Mononuclear cell (primary cell): Measurements from ENCODE around the gene CHRDL1. TPM values are rescaled to one million over a fixed set of nuclear protein-coding genes. Genes with fewer than 3 reads are reported as not detected.
"Not testable (repeated sequence)": the region's sequence is repeated elsewhere in the genome, so short reads cannot be mapped to it uniquely, and the experiment has no call there.

ENCODE experiments used
- H3K27me3 ChIP-seq: 2 replicates; pipeline ENCODE4 v1.6.0; 2011; ENCODE audit warnings: low read length, control low read depth; ENCODE audit not compliant: insufficient read depth
- H3K4me1 ChIP-seq: 2 replicates; pipeline ENCODE4 v1.5.1; 2011; ENCODE audit warnings: mild to moderate bottlenecking, low read length, control low read depth; ENCODE audit not compliant: insufficient read depth
- H3K4me3 ChIP-seq: 2 replicates; pipeline ENCODE4 v1.5.1; 2011; ENCODE audit warnings: mild to moderate bottlenecking, low read length, moderate library complexity
- H3K9me3 ChIP-seq: 2 replicates; pipeline ENCODE4 v1.5.1; 2011; ENCODE audit warnings: low read depth, mild to moderate bottlenecking, control low read depth, low read length
- total RNA-seq: library from RNA; depleted of rRNA; stranded (reverse); fragments of >200 nt; gene quantifications from one replicate; pipeline ENCODE4 v1.2.3, GENCODE V29; 2012

Gene CHRDL1, protein sequence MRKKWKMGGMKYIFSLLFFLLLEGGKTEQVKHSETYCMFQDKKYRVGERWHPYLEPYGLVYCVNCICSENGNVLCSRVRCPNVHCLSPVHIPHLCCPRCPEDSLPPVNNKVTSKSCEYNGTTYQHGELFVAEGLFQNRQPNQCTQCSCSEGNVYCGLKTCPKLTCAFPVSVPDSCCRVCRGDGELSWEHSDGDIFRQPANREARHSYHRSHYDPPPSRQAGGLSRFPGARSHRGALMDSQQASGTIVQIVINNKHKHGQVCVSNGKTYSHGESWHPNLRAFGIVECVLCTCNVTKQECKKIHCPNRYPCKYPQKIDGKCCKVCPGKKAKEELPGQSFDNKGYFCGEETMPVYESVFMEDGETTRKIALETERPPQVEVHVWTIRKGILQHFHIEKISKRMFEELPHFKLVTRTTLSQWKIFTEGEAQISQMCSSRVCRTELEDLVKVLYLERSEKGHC
- total RNA-seq, result 0.10 TPM

GRCh38 chrX:110795645-110796406 is at the start of gene CHRDL1:
TSS of gene CHRDL1 (minus strand) at chrX:110795817. CDS start at chrX:110792181, 3,636 bp downstream.
- no peak within 1 kb of the TSS for H3K4me3 ChIP-seq

GRCh38 chrX:110836982-110837381 is 41.4 kb upstream of the CHRDL1 start:
- H3K9me3 ChIP-seq, result no peaks in the 10 kb centered on the region
- H3K4me3 ChIP-seq, result no peak overlapping the region
- H3K4me1 ChIP-seq, result no peaks in the 10 kb centered on the region
- no peaks in the 10 kb centered on the region for H3K27me3 ChIP-seq

More at GRCh38 chrX:110795645-110796406, at the start of gene CHRDL1:
- H3K9me3 ChIP-seq, result no peaks in the 10 kb centered on the region
- H3K4me1 ChIP-seq, result no peaks in the 10 kb centered on the region
- peaks cover 5% of the 10 kb centered on the region for H3K27me3 ChIP-seq

DNA sequence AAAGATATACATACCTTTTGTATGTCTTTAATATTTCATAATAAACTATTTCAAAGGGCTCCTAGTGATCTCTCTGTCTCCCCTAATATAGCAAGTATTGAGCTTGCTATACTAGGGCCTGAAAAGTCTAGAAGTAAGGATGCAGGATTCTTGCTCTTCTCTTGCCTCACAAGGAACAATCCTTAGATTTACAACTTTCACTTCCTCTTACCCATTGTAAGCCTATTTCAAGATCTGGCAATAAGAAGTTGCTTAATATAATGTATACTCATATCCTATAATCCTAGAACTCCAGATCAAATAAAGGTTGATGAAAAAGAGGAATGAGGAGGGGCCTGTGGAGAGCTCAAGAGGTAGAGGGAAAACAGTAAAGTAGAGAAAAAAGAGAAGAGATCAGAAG is 40.8 kb upstream of the CHRDL1 start:
- H3K4me1 ChIP-seq, result no peaks in the 10 kb centered on the region
- no peak overlapping the region for H3K4me3 ChIP-seq
- H3K27me3 ChIP-seq, result no peaks in the 10 kb centered on the region

DNA sequence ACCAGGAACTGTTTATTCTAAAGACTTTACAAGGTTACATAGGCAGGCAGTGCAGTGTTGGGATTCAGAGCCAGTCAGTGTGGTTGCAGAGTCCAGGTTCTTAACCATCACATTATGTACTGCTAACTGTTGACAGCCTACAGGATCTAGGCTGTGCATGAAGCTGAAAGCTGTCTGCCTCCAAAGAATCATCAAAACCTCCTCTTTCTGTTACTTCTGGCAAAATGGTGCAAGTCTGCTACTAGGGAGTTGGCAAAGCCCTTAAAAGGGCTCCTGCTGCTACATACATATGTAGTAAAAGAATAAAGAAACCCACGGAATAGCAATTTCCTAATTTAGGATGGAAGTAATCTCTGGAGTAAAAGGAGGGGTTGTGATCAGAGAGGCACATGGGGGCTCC is 40.4 kb upstream of the CHRDL1 start:
- Histone ChIP-seq H3K4me3 (no peak overlapping the region), H3K9me3 (no peaks in the 10 kb centered on the region), H3K4me1 (no peaks in the 10 kb centered on the region), H3K27me3 (no peaks in the 10 kb centered on the region)

More for the DNA sequence above, 40.8 kb upstream of the CHRDL1 start:
- no peaks in the 10 kb centered on the region for H3K9me3 ChIP-seq

DNA sequence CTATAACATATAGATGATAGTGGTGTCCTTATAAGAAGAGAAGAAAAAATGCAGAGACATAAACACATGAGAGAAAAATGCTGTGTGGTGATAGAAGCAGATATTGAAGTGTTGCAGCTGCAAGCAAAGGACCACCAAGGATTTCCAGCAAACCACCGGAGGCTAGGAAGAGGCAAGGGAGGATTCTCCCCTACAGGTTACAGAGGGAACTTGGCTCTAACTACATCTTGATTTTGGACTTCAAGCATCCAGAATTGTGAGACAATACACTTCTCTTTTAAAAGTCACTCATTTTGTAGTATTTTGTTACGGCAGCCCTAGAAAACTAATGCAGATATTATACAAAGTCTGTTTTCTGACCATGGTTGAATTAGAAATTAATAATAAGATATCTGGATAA is 30.4 kb upstream of the CHRDL1 start:
- no peak overlapping the region for H3K4me3 ChIP-seq
- no peaks in the 10 kb centered on the region for H3K27me3 ChIP-seq
- H3K9me3 ChIP-seq, result no peaks in the 10 kb centered on the region
- no peaks in the 10 kb centered on the region for H3K4me1 ChIP-seq

DNA sequence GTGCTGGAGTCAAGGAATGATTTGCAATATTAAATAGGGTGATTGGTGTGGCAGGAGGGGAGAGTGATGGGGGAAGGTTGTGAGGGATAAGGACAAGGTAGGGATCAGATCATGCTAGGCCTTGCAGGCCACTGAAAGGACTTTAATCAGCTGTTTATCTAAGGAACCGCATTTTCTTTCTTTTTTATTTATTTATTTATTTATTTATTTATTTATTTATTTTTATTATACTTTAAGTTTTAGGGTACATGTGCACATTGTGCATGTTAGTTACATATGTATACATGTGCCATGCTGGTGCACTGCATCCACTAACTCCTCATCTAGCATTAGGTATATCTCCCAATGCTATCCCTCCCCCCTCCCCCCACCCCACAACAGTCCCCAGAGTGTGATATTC is 20.9 kb upstream of the CHRDL1 start:
- H3K9me3 ChIP-seq, H3K4me3 ChIP-seq, H3K27me3 ChIP-seq, H3K4me1 ChIP-seq: not testable (repeated sequence)

DNA sequence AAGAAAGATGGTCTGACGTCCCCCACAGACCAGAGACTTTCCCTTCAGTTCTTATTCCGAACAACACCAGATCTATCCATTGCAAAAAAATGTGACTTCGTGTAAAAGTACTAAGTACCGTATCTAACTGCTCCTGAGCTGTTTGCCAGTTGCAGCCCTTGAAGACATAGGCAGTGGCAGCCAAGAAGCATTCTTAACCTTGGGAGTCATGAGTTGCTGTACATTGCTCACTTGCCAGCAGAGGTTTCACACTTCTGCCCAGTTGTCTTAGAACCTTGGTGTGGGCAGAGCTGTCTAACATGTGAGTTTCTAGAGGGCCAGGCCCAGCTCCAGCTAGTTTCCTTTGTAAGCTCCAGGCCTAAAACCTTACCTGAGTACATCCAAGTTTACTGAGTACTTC is 10.5 kb upstream of the CHRDL1 start:
- Histone ChIP-seq H3K4me1 (no peaks in the 10 kb centered on the region), H3K9me3 (no peaks in the 10 kb centered on the region), H3K4me3 (no peak overlapping the region), H3K27me3 (no peaks in the 10 kb centered on the region)

DNA sequence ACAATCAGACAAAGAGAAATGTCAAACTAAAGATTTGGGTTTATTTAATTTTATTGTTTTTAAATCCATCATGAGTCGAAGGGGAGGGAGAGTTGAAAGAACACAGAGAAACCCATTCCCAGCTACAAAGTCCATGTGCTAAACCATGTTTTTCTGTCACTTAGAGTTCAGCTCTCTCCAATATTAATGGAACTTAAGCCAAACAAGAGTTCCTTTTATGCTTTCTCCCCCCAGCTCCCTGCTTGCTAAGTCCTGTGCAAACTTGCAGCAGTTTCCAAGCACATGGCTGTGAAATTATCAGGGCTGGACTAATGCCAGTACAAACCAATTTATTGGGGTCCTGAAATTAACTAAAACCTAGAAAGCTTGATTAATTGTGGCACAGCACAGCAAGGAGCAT is 9.7 kb upstream of the CHRDL1 start:
- Histone ChIP-seq H3K27me3 (no peaks in the 10 kb centered on the region), H3K9me3 (no peaks in the 10 kb centered on the region), H3K4me1 (no peaks in the 10 kb centered on the region), H3K4me3 (no peak overlapping the region)

- Histone ChIP-seq H3K27me3 (no peaks in the 10 kb centered on the region), H3K4me1 (no peaks in the 10 kb centered on the region), H3K4me3 (no peak overlapping the region), H3K9me3 (no peaks in the 10 kb centered on the region)
These were observed 8.8 kb upstream of the CHRDL1 start for GRCh38 chrX:110804446-110804845.

GRCh38 chrX:110803506-110803905 is 7.9 kb upstream of the CHRDL1 start:
- no peaks in the 10 kb centered on the region for H3K27me3 ChIP-seq
- no peak overlapping the region for H3K4me3 ChIP-seq
- H3K4me1 ChIP-seq, result no peaks in the 10 kb centered on the region

DNA sequence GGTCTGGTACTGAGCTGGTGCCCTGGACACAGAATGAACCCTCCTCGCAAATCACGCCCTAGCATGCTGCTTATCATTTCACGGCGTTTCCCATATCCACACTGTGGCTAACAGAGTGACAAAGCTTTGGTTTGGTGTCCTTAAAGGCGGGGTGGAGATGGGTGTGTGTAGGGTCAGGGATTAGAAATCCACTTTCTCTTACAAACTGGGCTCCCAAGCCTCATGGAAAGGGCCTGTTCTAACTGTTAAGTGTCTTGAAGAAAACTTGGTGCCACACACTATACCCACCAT is 735 bp upstream of the CHRDL1 start:
- H3K9me3 ChIP-seq, result no peaks in the 10 kb centered on the region
- no peak overlapping the region for H3K4me3 ChIP-seq
- H3K4me1 ChIP-seq, result no peaks in the 10 kb centered on the region
- H3K27me3 ChIP-seq, result peaks cover 5% of the 10 kb centered on the region

More at GRCh38 chrX:110803506-110803905, 7.9 kb upstream of the CHRDL1 start:
- H3K9me3 ChIP-seq, result no peaks in the 10 kb centered on the region

DNA sequence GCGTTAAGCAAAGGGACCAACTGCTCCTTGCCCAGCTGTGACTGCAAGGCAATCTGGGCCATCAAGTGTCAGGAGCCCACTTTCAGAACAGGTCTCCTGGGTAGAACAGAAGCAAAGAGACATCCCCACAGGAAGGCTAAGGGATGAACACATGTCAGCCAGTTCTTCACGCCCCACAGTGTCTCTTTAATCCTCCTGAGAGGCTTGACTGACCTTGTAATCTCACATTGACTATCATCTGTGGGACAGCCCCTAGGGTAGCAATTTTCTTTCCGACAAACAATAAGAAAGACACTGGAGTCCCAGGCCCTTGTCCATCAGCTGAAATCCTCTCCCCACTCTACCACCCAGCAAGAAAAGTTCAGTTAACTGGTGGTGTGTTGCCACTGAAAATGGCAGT is 1.0 kb downstream of the CHRDL1 start:
- H3K4me1 ChIP-seq, result no peaks in the 10 kb centered on the region
- H3K9me3 ChIP-seq, result no peaks in the 10 kb centered on the region
- H3K27me3 ChIP-seq, result peaks cover 5% of the 10 kb centered on the region
- H3K4me3 ChIP-seq, result no peak overlapping the region

DNA sequence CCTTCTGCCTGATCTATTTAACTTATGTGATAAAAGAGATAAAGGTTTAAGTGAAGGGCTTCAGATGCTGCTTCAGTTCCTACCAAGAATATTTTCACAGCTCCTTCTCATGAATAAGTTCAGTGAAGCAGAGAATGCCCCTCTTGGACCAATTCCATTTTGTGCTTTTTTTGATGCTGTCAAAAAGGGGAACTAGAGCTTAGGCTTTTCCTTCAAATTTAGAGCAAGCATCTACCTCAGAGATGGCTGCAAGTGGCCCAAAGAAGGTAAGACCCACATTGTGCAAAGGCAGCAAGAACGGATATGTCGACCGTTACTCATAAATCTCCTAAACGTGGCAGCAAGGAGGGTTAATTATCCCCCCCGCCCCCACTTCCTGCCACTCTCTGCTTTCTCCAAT is 4.5 kb downstream of the CHRDL1 start:
- Histone ChIP-seq H3K9me3 (no peaks in the 10 kb centered on the region), H3K4me3 (no peak overlapping the region), H3K27me3 (peaks cover 5% of the 10 kb centered on the region), H3K4me1 (no peaks in the 10 kb centered on the region)

- H3K4me3 ChIP-seq, result no peak overlapping the region
- H3K27me3 ChIP-seq, result no peaks in the 10 kb centered on the region
- H3K4me1 ChIP-seq, result no peaks in the 10 kb centered on the region
- no peaks in the 10 kb centered on the region for H3K9me3 ChIP-seq
These were observed 9.1 kb downstream of the CHRDL1 start for GRCh38 chrX:110786486-110786885.

GRCh38 chrX:110759785-110760184 is 35.8 kb downstream of the CHRDL1 start:
- Histone ChIP-seq H3K4me1 (no peaks in the 10 kb centered on the region), H3K27me3 (no peaks in the 10 kb centered on the region), H3K4me3 (no peak overlapping the region), H3K9me3 (no peaks in the 10 kb centered on the region)
